Jurkat, Clone E6-1 (cell line): ENCODE measurements around the gene MAPK4.
"Not testable (repeated sequence)": the region's sequence is repeated elsewhere in the genome, so short reads cannot be mapped to it uniquely, and the experiment has no call there.

Experiments used
- DNase-seq: peaks from one replicate; pipeline ENCODE4 v3.0.0-alpha.2; 2011; ENCODE audit warnings: low read depth, low spot score
- H3K4me3 ChIP-seq: 2 replicates; pipeline ENCODE4 v1.5.1; 2011; ENCODE audit warnings: mild to moderate bottlenecking, low read length, control low read depth, moderate library complexity

The MAPK4 gene

GRCh38 chr18:50571606-50572005, 11.7 kb downstream of the MAPK4 start:
- H3K4me3 ChIP-seq, result no peak overlapping the region
- no peak for DNase-seq

- H3K4me3 ChIP-seq, DNase-seq: not testable (repeated sequence)
Observed at GRCh38 chr18:50573196-50573595, 13.3 kb downstream of the MAPK4 start.

- DNase-seq, result peak; percentile 12
- no peak overlapping the region for H3K4me3 ChIP-seq
Observed at GRCh38 chr18:50573679-50574078, 13.8 kb downstream of the MAPK4 start.

- H3K4me3 ChIP-seq, result no peak overlapping the region
- DNase-seq, result no peak
Observed at GRCh38 chr18:50578030-50578429, 18.1 kb downstream of the MAPK4 start.

GRCh38 chr18:50578651-50579050, 18.8 kb downstream of the MAPK4 start:
- no peak for DNase-seq
- no peak overlapping the region for H3K4me3 ChIP-seq

GRCh38 chr18:50579061-50579774, 19.3 kb downstream of the MAPK4 start:
- DNase-seq, result no peak
- H3K4me3 ChIP-seq, result no peak overlapping the region

- DNase-seq, result no peak
- no peak overlapping the region for H3K4me3 ChIP-seq
Observed at GRCh38 chr18:50581517-50581916, 21.6 kb downstream of the MAPK4 start.

GRCh38 chr18:50582500-50582899, 22.6 kb downstream of the MAPK4 start:
- H3K4me3 ChIP-seq, result no peak overlapping the region
- DNase-seq, result no peak

- no peak overlapping the region for H3K4me3 ChIP-seq
- no peak for DNase-seq
Observed at GRCh38 chr18:50586710-50587109, 26.8 kb downstream of the MAPK4 start.

- DNase-seq, result no peak
- H3K4me3 ChIP-seq, result no peak overlapping the region
Observed at GRCh38 chr18:50590593-50590992, 30.7 kb downstream of the MAPK4 start.

- H3K4me3 ChIP-seq, result no peak overlapping the region
- no peak for DNase-seq
Observed at GRCh38 chr18:50594012-50594411, 34.1 kb downstream of the MAPK4 start.

GRCh38 chr18:50594942-50595341, 35.1 kb downstream of the MAPK4 start:
- no peak overlapping the region for H3K4me3 ChIP-seq
- no peak for DNase-seq

GRCh38 chr18:50602466-50602865, 42.6 kb downstream of the MAPK4 start:
- no peak overlapping the region for H3K4me3 ChIP-seq
- no peak for DNase-seq

- DNase-seq, result no peak
- no peak overlapping the region for H3K4me3 ChIP-seq
Observed at GRCh38 chr18:50606609-50607008, 46.7 kb downstream of the MAPK4 start.

GRCh38 chr18:50607378-50607926, 47.6 kb downstream of the MAPK4 start:
- DNase-seq, result no peak
- no peak overlapping the region for H3K4me3 ChIP-seq

GRCh38 chr18:50609171-50609570, 49.3 kb downstream of the MAPK4 start:
- not testable (repeated sequence) for H3K4me3 ChIP-seq, DNase-seq

GRCh38 chr18:50610349-50610748, 50.5 kb downstream of the MAPK4 start:
- H3K4me3 ChIP-seq, result no peak overlapping the region
- peak; percentile 19 for DNase-seq

GRCh38 chr18:50611529-50611941, 51.6 kb downstream of the MAPK4 start:
- no peak overlapping the region for H3K4me3 ChIP-seq

GRCh38 chr18:50614838-50615237, 55.0 kb downstream of the MAPK4 start:
- H3K4me3 ChIP-seq, result no peak overlapping the region
- DNase-seq, result no peak

More at GRCh38 chr18:50611529-50611941, 51.6 kb downstream of the MAPK4 start:
- DNase-seq, result no peak

GRCh38 chr18:50616484-50617048, 56.7 kb downstream of the MAPK4 start:
- H3K4me3 ChIP-seq, result no peak overlapping the region

GRCh38 chr18:50619861-50620275, 60.0 kb downstream of the MAPK4 start:
- no peak for DNase-seq
- no peak overlapping the region for H3K4me3 ChIP-seq

More at GRCh38 chr18:50616484-50617048, 56.7 kb downstream of the MAPK4 start:
- DNase-seq, result no peak
